PFSK-1 (cell line): ENCODE results near the gene KSR1.

ENCODE experiments used
- FOXP2 ChIP-seq: optimal IDR thresholded peaks from 2 replicates; pipeline ENCODE3; 2011; ENCODE audit warnings: borderline replicate concordance, control low read depth, inconsistent platforms; ENCODE audit not compliant: insufficient read depth; ENCODE audit errors: extremely low read length, extremely low read depth
- POLR2AphosphoS5 ChIP-seq: IDR thresholded peaks from 2 replicates; pipeline ENCODE4 v1.6.1; 2012; ENCODE audit warnings: low read depth, mild to moderate bottlenecking, control low read depth, low read length, moderate library complexity
- REST ChIP-seq, 2 experiments: IDR thresholded peaks; 2 replicates each; pipeline versions ENCODE4 v1.6.1 to v1.8.0; 2011 to 2012; ENCODE audit warnings: low read depth in 2 of 2, low read length in 2 of 2, control low read depth in 1 of 2, inconsistent platforms in 1 of 2, mild to moderate bottlenecking in 1 of 2, moderate library complexity in 1 of 2; ENCODE audit not compliant: insufficient read depth in 1 of 2
- SIN3A ChIP-seq: IDR thresholded peaks from 2 replicates; pipeline ENCODE4 v1.6.1; 2012; ENCODE audit warnings: mild to moderate bottlenecking, low read length, moderate library complexity, borderline replicate concordance; ENCODE audit not compliant: insufficient read depth
- TAF1 ChIP-seq: IDR thresholded peaks from 2 replicates; pipeline ENCODE4 v1.6.1; 2012; ENCODE audit warnings: low read length, control low read depth, borderline replicate concordance; ENCODE audit not compliant: insufficient read depth

KSR1 gene

GRCh38 chr17:27603880-27604794 lies 147.9 kb downstream of the KSR1 start:
- TF ChIP-seq POLR2AphosphoS5: no peak
- no peak for TF ChIP-seq FOXP2
- no peak for TF ChIP-seq TAF1
- no peak for TF ChIP-seq SIN3A
- no peak for TF ChIP-seq REST (IDR thresholded peaks at IDR 0.05; ENCODE audit: insufficient read depth in 1 of 2, low read depth in 2 of 2, low read length in 2 of 2)

GRCh38 chr17:27605409-27605808 lies 149.2 kb downstream of the KSR1 start:
- TF ChIP-seq TAF1 (no peak), REST (IDR thresholded peaks at IDR 0.05; ENCODE audit: insufficient read depth in 1 of 2, low read depth in 2 of 2, low read length in 2 of 2) (no peak)

- TF ChIP-seq SIN3A (no peak), TAF1 (no peak), FOXP2 (no peak), POLR2AphosphoS5 (no peak), REST (IDR thresholded peaks at IDR 0.05; ENCODE audit: insufficient read depth in 1 of 2, low read depth in 2 of 2, low read length in 2 of 2) (no peak)
Measured at GRCh38 chr17:27607521-27608091, 151.4 kb downstream of the KSR1 start.

GRCh38 chr17:27608328-27609230 lies 152.3 kb downstream of the KSR1 start:
- TF ChIP-seq REST (IDR thresholded peaks at IDR 0.05; ENCODE audit: insufficient read depth in 1 of 2, low read depth in 2 of 2, low read length in 2 of 2): no peak
- no peak for TF ChIP-seq TAF1
- no peak for TF ChIP-seq POLR2AphosphoS5
- TF ChIP-seq SIN3A: no peak
- TF ChIP-seq FOXP2: no peak
